Measurements from ENCODE around the gene GOPC. TPM values are rescaled to one million over a fixed set of nuclear protein-coding genes. Genes with fewer than 3 reads are reported as not detected.

GOPC gene
- total RNA-seq, 1 experiment from 2014 or later: 18.7 TPM

DNA sequence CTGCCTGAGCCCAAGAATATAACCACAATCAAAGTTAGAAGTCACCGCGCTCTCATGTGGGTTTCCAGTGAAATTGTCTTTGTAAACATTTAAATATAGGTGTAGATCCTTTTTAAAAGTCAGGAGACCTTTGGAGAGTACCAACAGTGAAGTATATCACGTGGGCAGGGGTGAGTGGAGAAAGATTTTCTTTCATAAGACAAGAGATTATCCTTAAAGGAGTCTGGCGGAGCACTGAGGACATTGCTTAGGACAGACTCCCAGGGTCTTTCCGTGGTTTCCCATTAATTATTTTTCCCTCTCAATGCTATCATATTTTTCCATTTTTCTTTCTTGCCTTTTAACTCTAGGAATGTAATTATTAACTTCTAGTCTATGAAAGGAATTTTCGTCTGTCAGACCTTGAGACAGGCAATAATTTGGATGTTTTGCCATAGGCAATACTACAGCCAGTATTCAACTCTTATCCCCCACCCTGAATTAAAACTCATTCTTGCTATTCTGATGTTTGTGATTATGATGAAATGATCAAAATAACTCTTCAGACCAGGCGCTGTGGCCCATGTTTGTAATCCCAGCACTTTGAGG lies 88.4 kb downstream of the GOPC start:
- Histone ChIP-seq H2BK12ac (ENCODE audit: insufficient read length, low read depth, low read length) (no peak overlapping the region), H3T11ph (ENCODE audit: low read length) (no peak overlapping the region), H2BK15ac (ENCODE audit: low read depth, low read length) (no peak overlapping the region), H3K9ac (ENCODE audit: extremely low read depth, insufficient read length, low read length) (no peak overlapping the region), H3K23ac (ENCODE audit: insufficient read length, low read depth, low read length) (no peak overlapping the region), H3K27me3 (ENCODE audit: insufficient read depth, low read length) (no peaks in the 10 kb centered on the region), H3K79me1 (ENCODE audit: insufficient read depth, low read depth, low read length, poor library complexity, severe bottlenecking) (no peaks in the 10 kb centered on the region), H3K4me1 (ENCODE audit: insufficient read depth, low read length) (no peaks in the 10 kb centered on the region), H3K4ac (ENCODE audit: low read depth, low read length) (no peak overlapping the region), H3K9me3 (ENCODE audit: control insufficient read depth, low read depth, low read length) (no peaks in the 10 kb centered on the region), H3K56ac (ENCODE audit: insufficient read length, low read depth, low read length) (no peak overlapping the region), H2AFZ (ENCODE audit: low read length) (no peak overlapping the region), H2AK5ac (ENCODE audit: insufficient read length, low read length) (no peak overlapping the region), H4K5ac (ENCODE audit: insufficient read length, low read depth, low read length) (no peak overlapping the region), H3K27ac (ENCODE audit: insufficient read length, low read depth, low read length) (no peak overlapping the region), H4K20me1 (ENCODE audit: control insufficient read depth, insufficient read depth, insufficient read length) (no peaks in the 10 kb centered on the region), H2BK120ac (ENCODE audit: low read depth, low read length, poor library complexity, severe bottlenecking) (no peak overlapping the region), H2BK20ac (ENCODE audit: low read depth, low read length, poor library complexity, severe bottlenecking) (no peak overlapping the region), H3K18ac (ENCODE audit: insufficient read length, low read depth, low read length) (no peak overlapping the region), H4K8ac (replicated peaks; ENCODE audit: insufficient read length, low read depth, low read length) (no peak overlapping the region), H3K4me2 (ENCODE audit: insufficient read depth, insufficient read length, low read length) (no peak overlapping the region), H3K79me2 (ENCODE audit: insufficient read depth, low read length) (no peaks in the 10 kb centered on the region), H2BK5ac (ENCODE audit: insufficient read length, low read length) (no peak overlapping the region), H3K23me2 (ENCODE audit: insufficient read length, low read depth, low read length, poor library complexity, severe bottlenecking) (no peaks in the 10 kb centered on the region), H4K91ac (ENCODE audit: insufficient read length, low read depth, low read length) (no peak overlapping the region), H3K14ac (ENCODE audit: insufficient read depth, low read length) (no peak overlapping the region)
- Mint-ChIP-seq H3K9me3 (peaks cover 0 to 3% of the 10 kb centered on the region in 2 experiments; a peak in 1 of 5 replicates), H3K27me3 (ENCODE audit: low read depth) (peaks cover 2% of the 10 kb centered on the region; the same call in 1 of the 2 replicates), H3K4me1 (peaks cover 14 to 22% of the 10 kb centered on the region in 2 experiments; a peak in 3 of 4 replicates), H3K27ac (no peak overlapping the region), H3K4me3 (no peak overlapping the region), H3K36me3 (ENCODE audit: insufficient read depth in 1 of 3, low read depth in 3 of 3) (peaks cover 8 to 14% (median 13%) of the 10 kb centered on the region in 3 experiments; a peak in 6 of 7 replicates)
- no CpG with 5 or more reads among the region's 7 CpGs for WGBS (ENCODE audit: extremely low coverage, insufficient read length, low lambda C conversion rate)
- DNase-seq: no peak
- TF ChIP-seq, protein P1, sequence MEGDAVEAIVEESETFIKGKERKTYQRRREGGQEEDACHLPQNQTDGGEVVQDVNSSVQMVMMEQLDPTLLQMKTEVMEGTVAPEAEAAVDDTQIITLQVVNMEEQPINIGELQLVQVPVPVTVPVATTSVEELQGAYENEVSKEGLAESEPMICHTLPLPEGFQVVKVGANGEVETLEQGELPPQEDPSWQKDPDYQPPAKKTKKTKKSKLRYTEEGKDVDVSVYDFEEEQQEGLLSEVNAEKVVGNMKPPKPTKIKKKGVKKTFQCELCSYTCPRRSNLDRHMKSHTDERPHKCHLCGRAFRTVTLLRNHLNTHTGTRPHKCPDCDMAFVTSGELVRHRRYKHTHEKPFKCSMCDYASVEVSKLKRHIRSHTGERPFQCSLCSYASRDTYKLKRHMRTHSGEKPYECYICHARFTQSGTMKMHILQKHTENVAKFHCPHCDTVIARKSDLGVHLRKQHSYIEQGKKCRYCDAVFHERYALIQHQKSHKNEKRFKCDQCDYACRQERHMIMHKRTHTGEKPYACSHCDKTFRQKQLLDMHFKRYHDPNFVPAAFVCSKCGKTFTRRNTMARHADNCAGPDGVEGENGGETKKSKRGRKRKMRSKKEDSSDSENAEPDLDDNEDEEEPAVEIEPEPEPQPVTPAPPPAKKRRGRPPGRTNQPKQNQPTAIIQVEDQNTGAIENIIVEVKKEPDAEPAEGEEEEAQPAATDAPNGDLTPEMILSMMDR (conservative IDR thresholded peaks at IDR 0.05): no peak

Measured in H9 (cell line).